Measurements from ENCODE around the gene TM2D1.

The TM2D1 gene

DNA sequence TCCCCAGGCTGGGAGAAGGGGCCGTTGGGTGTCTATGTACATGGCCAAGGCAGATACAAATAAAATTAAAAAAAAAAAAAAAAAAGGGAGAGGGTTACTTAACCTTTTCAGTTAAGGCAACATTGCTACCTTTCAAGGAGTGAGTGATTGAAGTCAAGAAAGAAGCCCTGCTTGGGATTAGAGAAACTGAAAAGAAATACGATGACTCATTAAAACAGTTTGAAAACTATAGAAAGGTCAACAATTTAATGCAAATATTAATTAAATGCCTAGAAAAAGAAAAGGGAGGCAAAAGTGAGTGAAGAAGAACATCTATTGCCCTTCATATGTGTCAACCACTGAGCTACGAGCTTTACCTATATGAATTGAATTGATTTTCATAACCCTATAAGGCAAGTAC lies 69.5 kb downstream of the TM2D1 start:
- Mint-ChIP-seq H3K27me3 (no peaks in the 10 kb centered on the region), H3K4me3 (no peak overlapping the region)

GRCh38 chr1:61654067-61654466 lies 70.9 kb downstream of the TM2D1 start:
- H3K36me3 Mint-ChIP-seq (ENCODE audit: insufficient read depth) = no peaks in the 10 kb centered on the region
- H3K9me3 Mint-ChIP-seq = no peaks in the 10 kb centered on the region
- DNase-seq (ENCODE audit: low spot score in 2 of 2) (no peak), ATAC-seq (replicated peaks; ENCODE audit: extremely low read depth, poor library complexity, severe bottlenecking) (no peak)
- no peaks in the 10 kb centered on the region for H3K4me1 Mint-ChIP-seq
- H3K4me3 Mint-ChIP-seq = no peak overlapping the region
- H3K27me3 Mint-ChIP-seq = no peaks in the 10 kb centered on the region
- H3K27ac Mint-ChIP-seq (ENCODE audit: low read depth) = no peak overlapping the region

More for the DNA sequence above, 69.5 kb downstream of the TM2D1 start:
- H3K9me3 Mint-ChIP-seq = no peaks in the 10 kb centered on the region
- ATAC-seq (replicated peaks; ENCODE audit: extremely low read depth, poor library complexity, severe bottlenecking) (no peak), DNase-seq (ENCODE audit: low spot score in 2 of 2) (no peak)
- no peak overlapping the region for H3K27ac Mint-ChIP-seq (ENCODE audit: low read depth)
- no peaks in the 10 kb centered on the region for H3K4me1 Mint-ChIP-seq
- H3K36me3 Mint-ChIP-seq (ENCODE audit: insufficient read depth) = no peaks in the 10 kb centered on the region

- Mint-ChIP-seq H3K9me3 (no peaks in the 10 kb centered on the region), H3K36me3 (ENCODE audit: insufficient read depth) (no peaks in the 10 kb centered on the region), H3K4me1 (no peaks in the 10 kb centered on the region), H3K27ac (ENCODE audit: low read depth) (no peak overlapping the region), H3K27me3 (no peaks in the 10 kb centered on the region), H3K4me3 (no peak overlapping the region)
- no peak for DNase-seq (ENCODE audit: low spot score in 2 of 2)
- ATAC-seq (replicated peaks; ENCODE audit: extremely low read depth, poor library complexity, severe bottlenecking) = no peak
These were observed 75.8 kb downstream of the TM2D1 start for GRCh38 chr1:61648983-61649742.

DNA sequence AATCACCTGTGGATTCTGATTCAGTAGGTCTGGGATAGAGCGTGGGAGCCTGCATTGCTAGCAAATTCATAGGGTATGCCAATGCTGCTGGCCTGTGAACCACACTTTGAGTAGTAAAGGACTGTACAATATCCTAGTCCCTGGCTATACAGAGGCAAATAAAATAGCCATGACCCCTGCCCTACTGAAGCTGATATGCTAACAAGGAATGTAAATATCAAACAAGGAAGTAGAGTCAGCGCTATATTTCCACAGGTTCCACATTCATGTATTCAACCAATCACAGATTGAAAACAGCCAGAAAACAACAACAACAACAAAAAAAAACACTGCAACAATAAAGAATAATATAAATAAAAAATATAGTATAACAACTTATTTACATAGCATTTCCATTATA lies 77.8 kb downstream of the TM2D1 start:
- H3K27ac Mint-ChIP-seq (ENCODE audit: low read depth) = no peak overlapping the region
- no peaks in the 10 kb centered on the region for H3K27me3 Mint-ChIP-seq
- no peaks in the 10 kb centered on the region for H3K9me3 Mint-ChIP-seq
- no peak for ATAC-seq (replicated peaks; ENCODE audit: extremely low read depth, poor library complexity, severe bottlenecking)
- H3K4me3 Mint-ChIP-seq = no peak overlapping the region
- DNase-seq (ENCODE audit: low spot score in 2 of 2) = no peak
- no peaks in the 10 kb centered on the region for H3K36me3 Mint-ChIP-seq (ENCODE audit: insufficient read depth)
- H3K4me1 Mint-ChIP-seq = no peaks in the 10 kb centered on the region

GRCh38 chr1:61645476-61645875 lies 79.5 kb downstream of the TM2D1 start:
- no peak for ATAC-seq (replicated peaks; ENCODE audit: extremely low read depth, poor library complexity, severe bottlenecking)
- H3K27me3 Mint-ChIP-seq = no peaks in the 10 kb centered on the region
- no peak overlapping the region for H3K4me3 Mint-ChIP-seq
- H3K9me3 Mint-ChIP-seq = no peaks in the 10 kb centered on the region
- H3K27ac Mint-ChIP-seq (ENCODE audit: low read depth) = no peak overlapping the region
- DNase-seq (ENCODE audit: low spot score in 2 of 2) = no peak
- H3K4me1 Mint-ChIP-seq = peaks cover 9% of the 10 kb centered on the region
- peaks cover 3% of the 10 kb centered on the region for H3K36me3 Mint-ChIP-seq (ENCODE audit: insufficient read depth)

- Mint-ChIP-seq H3K36me3 (ENCODE audit: insufficient read depth) (peaks cover 3% of the 10 kb centered on the region), H3K4me1 (peaks cover 9% of the 10 kb centered on the region), H3K4me3 (no peak overlapping the region), H3K27me3 (no peaks in the 10 kb centered on the region), H3K9me3 (no peaks in the 10 kb centered on the region), H3K27ac (ENCODE audit: low read depth) (no peak overlapping the region)
- DNase-seq (ENCODE audit: low spot score in 2 of 2) (no peak), ATAC-seq (replicated peaks; ENCODE audit: extremely low read depth, poor library complexity, severe bottlenecking) (no peak)
These were observed 80.6 kb downstream of the TM2D1 start for GRCh38 chr1:61644303-61644702.

GRCh38 chr1:61642475-61643232 lies 82.3 kb downstream of the TM2D1 start:
- ATAC-seq (replicated peaks; ENCODE audit: extremely low read depth, poor library complexity, severe bottlenecking) = no peak
- H3K9me3 Mint-ChIP-seq = no peaks in the 10 kb centered on the region
- peaks cover 9% of the 10 kb centered on the region for H3K4me1 Mint-ChIP-seq
- no peak overlapping the region for H3K4me3 Mint-ChIP-seq
- no peaks in the 10 kb centered on the region for H3K27me3 Mint-ChIP-seq
- H3K36me3 Mint-ChIP-seq (ENCODE audit: insufficient read depth) = peaks cover 3% of the 10 kb centered on the region
- H3K27ac Mint-ChIP-seq (ENCODE audit: low read depth) = no peak overlapping the region
- no peak for DNase-seq (ENCODE audit: low spot score in 2 of 2)

- H3K36me3 Mint-ChIP-seq (ENCODE audit: insufficient read depth) = peaks cover 3% of the 10 kb centered on the region
- peak; percentile 84 for ATAC-seq (replicated peaks; ENCODE audit: extremely low read depth, poor library complexity, severe bottlenecking)
- H3K4me1 Mint-ChIP-seq = peaks cover 9% of the 10 kb centered on the region
- H3K27ac Mint-ChIP-seq (ENCODE audit: low read depth) = no peak overlapping the region
- no peaks in the 10 kb centered on the region for H3K27me3 Mint-ChIP-seq
- DNase-seq (ENCODE audit: low spot score in 2 of 2) = peak; percentile 32 to 36
- H3K4me3 Mint-ChIP-seq = peak overlapping the region; percentile 62
- no peaks in the 10 kb centered on the region for H3K9me3 Mint-ChIP-seq
These were observed 83.2 kb downstream of the TM2D1 start for GRCh38 chr1:61641578-61642336.

DNA sequence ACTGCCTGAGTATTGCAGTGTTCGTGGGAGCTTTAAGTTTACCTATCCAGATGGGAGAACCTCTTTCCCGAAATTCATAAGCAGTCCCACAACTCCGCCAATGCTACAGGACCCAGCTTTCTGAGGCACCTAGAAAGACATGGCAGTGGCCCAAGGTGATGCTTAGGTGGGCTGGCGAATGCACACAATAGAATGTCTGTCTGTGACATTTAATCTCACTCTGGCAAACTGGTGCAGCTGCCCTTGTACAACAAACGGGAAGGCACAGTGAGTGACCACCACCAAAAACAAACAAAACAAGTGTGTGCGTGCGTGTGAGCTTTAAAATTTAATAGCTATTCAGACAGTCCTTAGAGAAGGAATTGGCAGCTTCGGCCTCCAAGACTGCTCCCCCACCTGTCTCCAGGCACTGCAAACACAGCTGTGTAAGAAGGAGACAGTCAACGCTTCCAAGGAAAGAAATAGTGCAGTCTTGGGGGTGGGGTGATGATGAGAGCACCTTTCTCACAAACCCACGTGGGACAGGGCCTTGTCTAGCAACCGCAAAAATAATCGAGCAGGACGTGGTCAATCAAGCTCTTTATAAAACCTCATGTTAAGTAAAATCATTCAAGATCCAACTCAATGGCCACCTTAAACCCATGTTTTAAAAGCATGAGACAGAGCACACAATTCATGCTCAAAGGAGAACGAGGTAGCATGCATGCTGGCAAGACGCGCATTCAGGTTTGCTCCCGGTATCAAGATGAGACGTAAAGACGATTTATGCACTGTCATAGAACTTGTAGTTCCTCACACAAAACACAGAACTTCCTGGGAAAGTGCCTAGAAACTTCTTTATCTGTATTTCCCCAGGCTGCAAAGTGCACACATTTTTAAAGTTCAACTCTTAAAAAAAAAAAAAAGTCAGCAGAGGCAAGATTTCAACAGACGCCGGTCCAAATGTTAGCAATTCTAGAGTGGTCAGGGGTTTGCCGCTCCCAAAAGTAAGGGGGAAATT lies 84.1 kb downstream of the TM2D1 start:
- H3K27me3 Mint-ChIP-seq = no peaks in the 10 kb centered on the region
- H3K27ac Mint-ChIP-seq (ENCODE audit: low read depth) = no peak overlapping the region
- ATAC-seq (replicated peaks; ENCODE audit: extremely low read depth, poor library complexity, severe bottlenecking) (peak; percentile 49), DNase-seq (ENCODE audit: low spot score in 2 of 2) (no peak)
- H3K4me3 Mint-ChIP-seq = peak overlapping the region; percentile 62
- H3K4me1 Mint-ChIP-seq = peaks cover 9% of the 10 kb centered on the region
- peaks cover 3% of the 10 kb centered on the region for H3K36me3 Mint-ChIP-seq (ENCODE audit: insufficient read depth)
- H3K9me3 Mint-ChIP-seq = no peaks in the 10 kb centered on the region

- H3K27ac Mint-ChIP-seq (ENCODE audit: low read depth) = no peak overlapping the region
- H3K36me3 Mint-ChIP-seq (ENCODE audit: insufficient read depth) = peaks cover 3% of the 10 kb centered on the region
- no peaks in the 10 kb centered on the region for H3K27me3 Mint-ChIP-seq
- ATAC-seq (replicated peaks; ENCODE audit: extremely low read depth, poor library complexity, severe bottlenecking) (no peak), DNase-seq (ENCODE audit: low spot score in 2 of 2) (no peak)
- peaks cover 9% of the 10 kb centered on the region for H3K4me1 Mint-ChIP-seq
- H3K9me3 Mint-ChIP-seq = no peaks in the 10 kb centered on the region
- no peak overlapping the region for H3K4me3 Mint-ChIP-seq
These were observed 85.2 kb downstream of the TM2D1 start for GRCh38 chr1:61639608-61640336.

GRCh38 chr1:61638911-61639605 lies 85.9 kb downstream of the TM2D1 start:
- DNase-seq (ENCODE audit: low spot score in 2 of 2) = no peak
- Mint-ChIP-seq H3K36me3 (ENCODE audit: insufficient read depth) (peaks cover 3% of the 10 kb centered on the region), H3K4me3 (no peak overlapping the region), H3K27me3 (no peaks in the 10 kb centered on the region), H3K4me1 (peaks cover 9% of the 10 kb centered on the region), H3K27ac (ENCODE audit: low read depth) (no peak overlapping the region), H3K9me3 (no peaks in the 10 kb centered on the region)
- no peak for ATAC-seq (replicated peaks; ENCODE audit: extremely low read depth, poor library complexity, severe bottlenecking)
